ENCODE data around the gene RNASE13.

DNA sequence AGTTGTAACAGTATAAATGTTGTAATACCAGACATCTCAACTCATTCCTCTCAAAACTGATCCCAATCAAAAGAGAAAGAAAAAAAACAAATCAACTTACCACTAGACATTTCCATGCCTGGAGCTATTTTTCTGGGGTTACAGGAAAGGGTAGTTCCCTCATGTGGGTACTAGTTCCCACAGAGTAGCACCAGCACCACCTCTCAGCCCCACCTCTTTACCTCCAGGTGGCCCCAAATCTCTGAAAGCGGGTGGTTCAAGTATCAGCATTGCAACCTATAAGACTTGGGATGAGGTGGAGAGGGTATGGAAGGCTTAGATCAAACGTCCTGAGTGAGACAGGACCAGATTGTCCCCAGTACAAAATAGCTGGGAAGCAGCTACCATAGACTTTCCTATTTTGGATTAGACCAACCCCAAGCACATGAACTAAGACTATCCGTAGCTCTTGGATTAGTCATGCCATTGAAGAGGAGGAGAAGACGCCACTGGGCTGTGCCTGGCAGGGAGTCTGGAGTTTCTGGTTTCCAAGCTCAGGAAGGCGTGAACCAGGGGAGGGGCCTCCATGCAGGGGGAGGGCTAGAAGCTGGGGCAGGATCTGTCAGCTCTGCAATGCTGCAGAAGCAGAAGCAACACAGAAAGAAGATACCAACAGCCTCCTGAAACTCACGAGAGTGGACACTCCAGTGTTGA, 35.8 kb downstream of the RNASE13 start, which contains the start of gene SLC39A2:
- TF ChIP-seq, protein P1, sequence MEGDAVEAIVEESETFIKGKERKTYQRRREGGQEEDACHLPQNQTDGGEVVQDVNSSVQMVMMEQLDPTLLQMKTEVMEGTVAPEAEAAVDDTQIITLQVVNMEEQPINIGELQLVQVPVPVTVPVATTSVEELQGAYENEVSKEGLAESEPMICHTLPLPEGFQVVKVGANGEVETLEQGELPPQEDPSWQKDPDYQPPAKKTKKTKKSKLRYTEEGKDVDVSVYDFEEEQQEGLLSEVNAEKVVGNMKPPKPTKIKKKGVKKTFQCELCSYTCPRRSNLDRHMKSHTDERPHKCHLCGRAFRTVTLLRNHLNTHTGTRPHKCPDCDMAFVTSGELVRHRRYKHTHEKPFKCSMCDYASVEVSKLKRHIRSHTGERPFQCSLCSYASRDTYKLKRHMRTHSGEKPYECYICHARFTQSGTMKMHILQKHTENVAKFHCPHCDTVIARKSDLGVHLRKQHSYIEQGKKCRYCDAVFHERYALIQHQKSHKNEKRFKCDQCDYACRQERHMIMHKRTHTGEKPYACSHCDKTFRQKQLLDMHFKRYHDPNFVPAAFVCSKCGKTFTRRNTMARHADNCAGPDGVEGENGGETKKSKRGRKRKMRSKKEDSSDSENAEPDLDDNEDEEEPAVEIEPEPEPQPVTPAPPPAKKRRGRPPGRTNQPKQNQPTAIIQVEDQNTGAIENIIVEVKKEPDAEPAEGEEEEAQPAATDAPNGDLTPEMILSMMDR (IDR thresholded peaks at IDR 0.05): no peak
- TF ChIP-seq TCF7L2 (IDR thresholded peaks at IDR 0.05; ENCODE audit: low read depth, low read length) (no peak), POLR2AphosphoS5 (IDR thresholded peaks at IDR 0.05; ENCODE audit: low read depth, low read length) (no peak), SIN3A (IDR thresholded peaks at IDR 0.05; ENCODE audit: borderline replicate concordance, insufficient read depth, low read depth, low read length) (no peak)
- TF ChIP-seq, protein P2, sequence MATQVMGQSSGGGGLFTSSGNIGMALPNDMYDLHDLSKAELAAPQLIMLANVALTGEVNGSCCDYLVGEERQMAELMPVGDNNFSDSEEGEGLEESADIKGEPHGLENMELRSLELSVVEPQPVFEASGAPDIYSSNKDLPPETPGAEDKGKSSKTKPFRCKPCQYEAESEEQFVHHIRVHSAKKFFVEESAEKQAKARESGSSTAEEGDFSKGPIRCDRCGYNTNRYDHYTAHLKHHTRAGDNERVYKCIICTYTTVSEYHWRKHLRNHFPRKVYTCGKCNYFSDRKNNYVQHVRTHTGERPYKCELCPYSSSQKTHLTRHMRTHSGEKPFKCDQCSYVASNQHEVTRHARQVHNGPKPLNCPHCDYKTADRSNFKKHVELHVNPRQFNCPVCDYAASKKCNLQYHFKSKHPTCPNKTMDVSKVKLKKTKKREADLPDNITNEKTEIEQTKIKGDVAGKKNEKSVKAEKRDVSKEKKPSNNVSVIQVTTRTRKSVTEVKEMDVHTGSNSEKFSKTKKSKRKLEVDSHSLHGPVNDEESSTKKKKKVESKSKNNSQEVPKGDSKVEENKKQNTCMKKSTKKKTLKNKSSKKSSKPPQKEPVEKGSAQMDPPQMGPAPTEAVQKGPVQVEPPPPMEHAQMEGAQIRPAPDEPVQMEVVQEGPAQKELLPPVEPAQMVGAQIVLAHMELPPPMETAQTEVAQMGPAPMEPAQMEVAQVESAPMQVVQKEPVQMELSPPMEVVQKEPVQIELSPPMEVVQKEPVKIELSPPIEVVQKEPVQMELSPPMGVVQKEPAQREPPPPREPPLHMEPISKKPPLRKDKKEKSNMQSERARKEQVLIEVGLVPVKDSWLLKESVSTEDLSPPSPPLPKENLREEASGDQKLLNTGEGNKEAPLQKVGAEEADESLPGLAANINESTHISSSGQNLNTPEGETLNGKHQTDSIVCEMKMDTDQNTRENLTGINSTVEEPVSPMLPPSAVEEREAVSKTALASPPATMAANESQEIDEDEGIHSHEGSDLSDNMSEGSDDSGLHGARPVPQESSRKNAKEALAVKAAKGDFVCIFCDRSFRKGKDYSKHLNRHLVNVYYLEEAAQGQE (IDR thresholded peaks at IDR 0.05; ENCODE audit: insufficient read depth in 1 of 2, low read depth in 2 of 2, low read length in 1 of 2): no peak

Measured in Panc1 (cell line).